ENCODE measurements around the gene MCCC2.
"Not testable (repeated sequence)": the region's sequence is repeated elsewhere in the genome, so short reads cannot be mapped to it uniquely, and the experiment has no call there.

The MCCC2 gene

GRCh38 chr5:71586941-71587765 lies at the start of gene MCCC2:
MCCC2 (plus strand) TSS chr5:71587340; CDS start chr5:71587426, 86 bp downstream.
- DNase-seq: peak; percentile 97 to 98

- DNase-seq: no peak
Observed at GRCh38 chr5:71537687-71538086, 49.5 kb upstream of the MCCC2 start.

- not testable (repeated sequence) for DNase-seq
Observed at GRCh38 chr5:71550885-71551284, 36.3 kb upstream of the MCCC2 start.

GRCh38 chr5:71551582-71551981 lies 35.6 kb upstream of the MCCC2 start:
- not testable (repeated sequence) for DNase-seq

GRCh38 chr5:71552026-71552749 lies 35.0 kb upstream of the MCCC2 start:
- DNase-seq: not testable (repeated sequence)

- DNase-seq: no peak
Observed at GRCh38 chr5:71563161-71563560, 24.0 kb upstream of the MCCC2 start.

- DNase-seq: no peak
Observed at GRCh38 chr5:71564895-71565294, 22.2 kb upstream of the MCCC2 start.

GRCh38 chr5:71569748-71570509 lies 17.2 kb upstream of the MCCC2 start:
- DNase-seq: no peak

GRCh38 chr5:71571811-71572210 lies 15.3 kb upstream of the MCCC2 start:
- DNase-seq: not testable (repeated sequence)

GRCh38 chr5:71573591-71573990 lies 13.5 kb upstream of the MCCC2 start:
- no peak for DNase-seq

GRCh38 chr5:71575588-71575987 lies 11.6 kb upstream of the MCCC2 start:
- not testable (repeated sequence) for DNase-seq

- no peak for DNase-seq
Observed at GRCh38 chr5:71576241-71576640, 10.9 kb upstream of the MCCC2 start.

- not testable (repeated sequence) for DNase-seq
Observed at GRCh38 chr5:71577839-71578238, 9.3 kb upstream of the MCCC2 start.

- no peak for DNase-seq
Observed at GRCh38 chr5:71582945-71583584, 4.1 kb upstream of the MCCC2 start.

GRCh38 chr5:71586052-71586940 lies 844 bp upstream of the MCCC2 start:
- DNase-seq: peak; percentile 85 to 88

- DNase-seq: no peak
Observed at GRCh38 chr5:71587766-71588532, 809 bp downstream of the MCCC2 start.

- no peak for DNase-seq
Observed at GRCh38 chr5:71588533-71588885, 1.4 kb downstream of the MCCC2 start.

- no peak for DNase-seq
Observed at GRCh38 chr5:71589903-71590302, 2.8 kb downstream of the MCCC2 start.

- DNase-seq: no peak
Observed at GRCh38 chr5:71591100-71591499, 4.0 kb downstream of the MCCC2 start.

- DNase-seq: no peak
Observed at GRCh38 chr5:71596169-71596568, 9.0 kb downstream of the MCCC2 start.

- no peak for DNase-seq
Observed at GRCh38 chr5:71597001-71597400, 9.9 kb downstream of the MCCC2 start.
